Astrocyte of the cerebellum (primary cell): ENCODE results near the gene TBC1D22B.

Source experiments
- DNase-seq: peaks from one replicate; pipeline ENCODE4 v3.0.0-alpha.2; 2011; ENCODE audit warnings: low read depth
- H3K4me3 ChIP-seq: 2 replicates; pipeline ENCODE4 v1.5.1; 2011; ENCODE audit warnings: mild to moderate bottlenecking, low read depth, low read length, moderate library complexity
- in situ Hi-C: cut with HindIII; loops from 2 replicates; pipeline ENCODE4 v1.10.0; 2017; ENCODE audit warnings: low sequenced_read_pairs
- TF ChIP-seq, protein P1 (sequence below): IDR thresholded peaks from 2 replicates; pipeline ENCODE4 v1.5.1; 2012; ENCODE audit warnings: low read length, low read depth, moderate library complexity, mild to moderate bottlenecking; ENCODE audit errors: missing control alignments

The TBC1D22B gene

DNA sequence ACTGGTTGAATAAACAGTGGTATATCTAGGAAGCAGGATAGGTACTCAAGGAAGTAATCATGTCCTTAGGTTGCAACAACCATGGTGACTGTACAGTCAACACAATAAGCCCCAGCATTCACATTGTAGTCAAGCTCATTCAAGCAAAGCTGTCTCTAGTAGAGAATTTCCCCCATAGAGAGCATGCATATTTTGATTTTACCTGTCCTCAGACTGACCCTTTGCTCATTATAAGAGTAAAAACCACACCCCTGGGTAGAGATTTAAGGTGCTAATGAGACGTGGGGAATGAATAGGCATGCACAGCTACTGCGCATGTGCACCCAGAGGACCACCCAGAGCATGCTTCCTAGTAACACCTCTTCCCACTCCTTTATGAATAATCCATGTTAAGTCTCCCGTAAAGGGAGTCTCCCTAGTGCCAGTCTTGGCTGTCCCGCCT is 90.1 kb downstream of the TBC1D22B start:
- DNase-seq: no peak
- TF ChIP-seq, protein P1, sequence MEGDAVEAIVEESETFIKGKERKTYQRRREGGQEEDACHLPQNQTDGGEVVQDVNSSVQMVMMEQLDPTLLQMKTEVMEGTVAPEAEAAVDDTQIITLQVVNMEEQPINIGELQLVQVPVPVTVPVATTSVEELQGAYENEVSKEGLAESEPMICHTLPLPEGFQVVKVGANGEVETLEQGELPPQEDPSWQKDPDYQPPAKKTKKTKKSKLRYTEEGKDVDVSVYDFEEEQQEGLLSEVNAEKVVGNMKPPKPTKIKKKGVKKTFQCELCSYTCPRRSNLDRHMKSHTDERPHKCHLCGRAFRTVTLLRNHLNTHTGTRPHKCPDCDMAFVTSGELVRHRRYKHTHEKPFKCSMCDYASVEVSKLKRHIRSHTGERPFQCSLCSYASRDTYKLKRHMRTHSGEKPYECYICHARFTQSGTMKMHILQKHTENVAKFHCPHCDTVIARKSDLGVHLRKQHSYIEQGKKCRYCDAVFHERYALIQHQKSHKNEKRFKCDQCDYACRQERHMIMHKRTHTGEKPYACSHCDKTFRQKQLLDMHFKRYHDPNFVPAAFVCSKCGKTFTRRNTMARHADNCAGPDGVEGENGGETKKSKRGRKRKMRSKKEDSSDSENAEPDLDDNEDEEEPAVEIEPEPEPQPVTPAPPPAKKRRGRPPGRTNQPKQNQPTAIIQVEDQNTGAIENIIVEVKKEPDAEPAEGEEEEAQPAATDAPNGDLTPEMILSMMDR: no peak
- in situ Hi-C loops: no loop called here
- H3K4me3 ChIP-seq: no peak overlapping the region

DNA sequence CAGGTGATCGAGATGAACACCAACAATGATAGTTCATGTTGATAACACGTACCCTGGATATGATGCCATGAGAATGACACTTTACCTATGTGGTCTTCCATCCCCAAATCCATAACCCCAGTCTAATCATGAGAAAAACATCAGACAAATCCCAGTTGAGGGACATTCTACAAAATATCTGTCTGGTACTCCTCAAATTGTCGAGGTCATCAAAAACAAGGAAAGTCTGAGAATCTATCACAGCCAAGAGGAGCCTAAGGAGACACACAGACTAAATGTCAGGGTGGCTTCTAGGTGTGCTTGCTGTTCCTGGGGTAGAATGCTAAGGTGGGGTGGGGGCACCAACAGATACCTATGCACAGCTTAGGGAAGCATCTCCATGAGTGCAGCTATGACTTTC is 93.5 kb downstream of the TBC1D22B start:
- in situ Hi-C loops: no loop called here
- no peak for DNase-seq
- no peak overlapping the region for H3K4me3 ChIP-seq
- TF ChIP-seq, protein P1: no peak

DNA sequence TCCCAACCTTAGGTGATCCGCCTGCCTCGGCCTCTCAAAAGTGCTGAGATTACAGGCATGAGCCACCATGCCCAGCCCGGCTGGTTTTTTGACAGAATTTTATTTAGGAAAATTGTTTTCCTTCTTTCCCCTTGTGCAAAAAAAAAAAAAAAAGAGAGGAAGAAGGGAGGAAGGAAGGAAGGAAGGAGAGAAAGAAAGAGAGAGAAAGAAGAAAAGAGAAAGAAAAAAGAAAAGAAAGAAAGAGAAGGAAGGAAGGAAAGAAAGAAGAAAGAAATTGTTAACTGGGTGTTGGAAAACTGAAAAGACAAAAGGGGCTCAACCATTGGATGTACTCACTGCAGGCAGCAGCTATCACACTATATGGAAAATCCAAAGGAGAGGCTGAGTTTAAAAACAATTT is 94.8 kb downstream of the TBC1D22B start:
- in situ Hi-C loops: no loop called here
- DNase-seq: no peak
- TF ChIP-seq, protein P1: no peak
- H3K4me3 ChIP-seq: no peak overlapping the region

- peak; percentile 70 for DNase-seq
- in situ Hi-C loops: no loop called here
- peak within 1 kb of the TSS; percentile 93 for H3K4me3 ChIP-seq
- TF ChIP-seq, protein P1: no peak
Observed at GRCh38 chr6:37353761-37354525, 96.4 kb downstream of the TBC1D22B start, which contains the start of gene RNF8. Gene RNF8 (plus strand): TSS chr6:37353983. CDS start chr6:37354165, 182 bp downstream.

DNA sequence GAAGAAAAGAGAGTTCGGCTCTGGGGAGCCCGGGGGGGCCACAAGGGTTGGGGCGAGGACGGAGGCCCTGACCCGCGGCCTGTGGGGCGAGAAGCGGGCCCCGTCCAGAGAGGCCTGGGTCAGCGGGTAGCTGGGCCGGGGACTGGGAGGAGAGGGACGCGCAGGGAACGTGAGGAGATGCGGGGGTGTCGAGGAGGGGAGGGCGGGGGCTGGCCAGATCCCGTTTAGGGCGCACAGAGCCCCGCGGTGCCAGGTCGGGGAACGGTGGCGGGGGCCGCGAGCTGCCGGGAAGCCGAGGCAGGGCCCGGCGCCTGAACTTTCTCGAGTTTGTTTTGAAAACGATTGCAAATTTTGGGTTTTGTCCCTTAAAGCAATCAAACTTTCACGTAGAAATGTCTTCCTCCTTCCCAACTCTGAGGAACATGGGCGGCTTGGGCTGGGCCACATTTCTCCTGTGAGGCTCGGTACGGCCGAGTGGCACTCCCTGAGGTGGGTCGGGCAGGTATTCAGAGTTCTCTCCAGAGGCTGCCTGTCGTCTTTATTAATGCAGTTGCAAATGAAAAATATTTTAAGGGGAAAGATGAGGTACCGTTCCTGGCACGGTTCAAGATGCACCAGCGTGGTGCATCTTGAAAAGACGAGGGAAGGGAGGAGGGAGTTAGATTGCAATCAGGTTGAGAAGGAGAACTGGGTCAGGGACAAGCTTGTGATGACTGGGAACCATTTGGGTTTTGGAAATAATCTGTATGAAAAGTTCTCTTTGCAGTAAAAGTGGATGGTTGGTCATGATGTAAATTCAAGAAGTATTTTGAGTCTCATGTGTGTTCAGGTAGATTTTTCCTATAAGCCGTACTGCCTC is 97.2 kb downstream of the TBC1D22B start:
- DNase-seq: no peak
- H3K4me3 ChIP-seq: peak overlapping the region; percentile 93
- TF ChIP-seq, protein P1: no peak
- in situ Hi-C loops: no loop called here

DNA sequence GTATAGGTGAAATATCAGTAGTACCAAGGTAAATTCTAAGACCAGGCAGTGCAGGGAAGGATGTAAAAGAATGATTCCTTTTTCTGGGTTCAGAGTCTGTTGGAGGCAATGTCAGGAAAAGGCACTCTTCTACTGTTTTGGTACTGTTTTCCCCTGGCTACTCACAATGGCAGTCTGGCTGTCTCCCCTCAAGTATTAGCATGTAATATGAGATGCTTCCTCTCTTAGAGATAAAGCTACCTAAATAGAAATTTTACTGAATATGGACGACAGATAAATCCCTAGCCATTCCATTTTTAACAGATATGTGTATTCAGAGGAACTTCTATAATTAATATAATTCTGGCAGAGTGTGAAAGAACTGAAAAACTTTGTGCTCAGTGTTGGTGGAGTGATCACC is 99.7 kb downstream of the TBC1D22B start:
- TF ChIP-seq, protein P1: no peak
- no peak overlapping the region for H3K4me3 ChIP-seq
- DNase-seq: no peak
- in situ Hi-C loops: no loop called here
